ENCODE results near the gene ACO2. TPM values are rescaled to one million over a fixed set of nuclear protein-coding genes. Genes with fewer than 3 reads are reported as not detected.
A peak's percentile ranks its signal among the peaks of the same experiment; 100 is the strongest.

The ACO2 gene
- total and polyA plus RNA-seq, 2 of the 13 experiments (the other 11 are each of a cell fraction or from before 2014, with no cell fraction given) = 19.2 to 45.6 TPM

DNA sequence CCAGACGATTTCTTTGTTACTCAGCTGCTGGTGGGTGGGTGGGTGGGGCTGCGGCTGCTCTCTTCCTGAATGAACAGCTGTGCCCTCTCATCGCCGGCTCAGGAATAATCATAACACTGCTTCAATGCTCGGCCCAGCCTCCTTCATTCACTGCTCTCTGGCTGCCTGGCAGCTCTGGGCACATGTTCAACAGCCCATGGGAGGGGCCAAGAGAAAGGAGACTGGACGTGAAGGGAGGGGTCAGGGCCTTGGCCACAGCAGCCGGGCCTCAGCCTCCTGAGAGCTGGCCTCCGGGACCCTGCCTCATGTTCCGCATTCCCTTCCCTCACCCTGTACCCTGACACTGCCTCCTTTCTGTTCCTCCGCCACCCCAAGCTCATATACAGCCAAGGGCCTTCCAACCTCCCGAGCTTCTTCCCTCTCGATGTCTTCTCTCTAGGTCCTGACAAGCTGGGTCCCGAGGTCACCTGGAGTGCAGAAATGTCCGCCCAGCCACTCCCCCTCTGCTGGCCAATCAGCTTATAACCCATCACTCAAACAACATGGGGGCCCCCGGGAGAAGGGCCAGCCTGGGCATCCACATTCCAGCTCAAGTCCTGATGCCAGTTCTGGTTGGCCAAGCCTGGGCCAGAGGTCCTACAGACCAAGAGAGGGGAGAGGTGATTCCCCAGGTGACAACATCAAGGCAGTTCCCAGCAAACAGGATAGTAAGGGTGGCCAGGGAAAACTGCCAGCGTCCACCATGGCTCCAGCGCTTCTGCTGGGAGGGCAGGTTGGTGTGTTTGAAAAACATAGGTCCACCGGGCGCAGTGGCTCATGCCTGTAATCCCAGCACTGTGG lies 88.7 kb downstream of the ACO2 start (continued):
- TF ChIP-seq TFAP4 (IDR thresholded peaks at IDR 0.05; ENCODE audit: borderline replicate concordance, low read depth) (peak; percentile 7; the same call in 1 of the 2 replicates), ZNF274 (CRISPR knock-in tag; IDR thresholded peaks at IDR 0.05) (peak; percentile 67; the same call in 1 of the 2 replicates), ZNF446 (CRISPR knock-in tag; IDR thresholded peaks at IDR 0.05) (no peak), SAP130 (CRISPR knock-in tag; IDR thresholded peaks at IDR 0.05; ENCODE audit: low read depth) (0 out of 2 replicates have a peak, but pooled peaks have one; percentile 25), TARDBP (CRISPR knock-in tag; IDR thresholded peaks at IDR 0.05) (no peak), ZNF180 (CRISPR knock-in tag; IDR thresholded peaks at IDR 0.05; ENCODE audit: borderline replicate concordance, low read depth) (no peak), SOX6 (IDR thresholded peaks at IDR 0.05) (no peak), SOX6 (CRISPR knock-in tag; IDR thresholded peaks at IDR 0.05) (peak; percentile 32; the same call in 1 of the 2 replicates), KAT8 (CRISPR knock-in tag; IDR thresholded peaks at IDR 0.05) (peak; percentile 16; the same call in 1 of the 2 replicates), NFYC (CRISPR knock-in tag; IDR thresholded peaks at IDR 0.05) (peak; percentile 69), TBP (CRISPR knock-in tag; IDR thresholded peaks at IDR 0.05) (no peak), KDM1A (CRISPR knock-in tag; IDR thresholded peaks at IDR 0.05) (peak; percentile 9; the same call in 1 of the 2 replicates), ZSCAN29 (CRISPR knock-in tag; conservative IDR thresholded peaks at IDR 0.05) (no peak), MATR3 (CRISPR knock-in tag; IDR thresholded peaks at IDR 0.05) (no peak), EP300 (IDR thresholded peaks at IDR 0.05; ENCODE audit: low read depth in 2 of 2, low read length in 2 of 2) (0 out of 4 replicates have a peak, but pooled peaks of 1 of the 2 experiments have one; percentile 26), EP300 (CRISPR knock-in tag; IDR thresholded peaks at IDR 0.05; ENCODE audit: borderline replicate concordance) (no peak)
- TF ChIP-seq, protein P1, sequence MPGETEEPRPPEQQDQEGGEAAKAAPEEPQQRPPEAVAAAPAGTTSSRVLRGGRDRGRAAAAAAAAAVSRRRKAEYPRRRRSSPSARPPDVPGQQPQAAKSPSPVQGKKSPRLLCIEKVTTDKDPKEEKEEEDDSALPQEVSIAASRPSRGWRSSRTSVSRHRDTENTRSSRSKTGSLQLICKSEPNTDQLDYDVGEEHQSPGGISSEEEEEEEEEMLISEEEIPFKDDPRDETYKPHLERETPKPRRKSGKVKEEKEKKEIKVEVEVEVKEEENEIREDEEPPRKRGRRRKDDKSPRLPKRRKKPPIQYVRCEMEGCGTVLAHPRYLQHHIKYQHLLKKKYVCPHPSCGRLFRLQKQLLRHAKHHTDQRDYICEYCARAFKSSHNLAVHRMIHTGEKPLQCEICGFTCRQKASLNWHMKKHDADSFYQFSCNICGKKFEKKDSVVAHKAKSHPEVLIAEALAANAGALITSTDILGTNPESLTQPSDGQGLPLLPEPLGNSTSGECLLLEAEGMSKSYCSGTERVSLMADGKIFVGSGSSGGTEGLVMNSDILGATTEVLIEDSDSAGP (CRISPR knock-in tag; IDR thresholded peaks at IDR 0.05; ENCODE audit: borderline replicate concordance) = 0 out of 2 replicates have a peak, but pooled peaks have one; percentile 32
- TF ChIP-seq, protein P2, sequence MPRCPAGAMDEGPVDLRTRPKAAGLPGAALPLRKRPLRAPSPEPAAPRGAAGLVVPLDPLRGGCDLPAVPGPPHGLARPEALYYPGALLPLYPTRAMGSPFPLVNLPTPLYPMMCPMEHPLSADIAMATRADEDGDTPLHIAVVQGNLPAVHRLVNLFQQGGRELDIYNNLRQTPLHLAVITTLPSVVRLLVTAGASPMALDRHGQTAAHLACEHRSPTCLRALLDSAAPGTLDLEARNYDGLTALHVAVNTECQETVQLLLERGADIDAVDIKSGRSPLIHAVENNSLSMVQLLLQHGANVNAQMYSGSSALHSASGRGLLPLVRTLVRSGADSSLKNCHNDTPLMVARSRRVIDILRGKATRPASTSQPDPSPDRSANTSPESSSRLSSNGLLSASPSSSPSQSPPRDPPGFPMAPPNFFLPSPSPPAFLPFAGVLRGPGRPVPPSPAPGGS (CRISPR knock-in tag; IDR thresholded peaks at IDR 0.05) = peak; percentile 69; the same call in 1 of the 2 replicates
- TF ChIP-seq, protein P3, sequence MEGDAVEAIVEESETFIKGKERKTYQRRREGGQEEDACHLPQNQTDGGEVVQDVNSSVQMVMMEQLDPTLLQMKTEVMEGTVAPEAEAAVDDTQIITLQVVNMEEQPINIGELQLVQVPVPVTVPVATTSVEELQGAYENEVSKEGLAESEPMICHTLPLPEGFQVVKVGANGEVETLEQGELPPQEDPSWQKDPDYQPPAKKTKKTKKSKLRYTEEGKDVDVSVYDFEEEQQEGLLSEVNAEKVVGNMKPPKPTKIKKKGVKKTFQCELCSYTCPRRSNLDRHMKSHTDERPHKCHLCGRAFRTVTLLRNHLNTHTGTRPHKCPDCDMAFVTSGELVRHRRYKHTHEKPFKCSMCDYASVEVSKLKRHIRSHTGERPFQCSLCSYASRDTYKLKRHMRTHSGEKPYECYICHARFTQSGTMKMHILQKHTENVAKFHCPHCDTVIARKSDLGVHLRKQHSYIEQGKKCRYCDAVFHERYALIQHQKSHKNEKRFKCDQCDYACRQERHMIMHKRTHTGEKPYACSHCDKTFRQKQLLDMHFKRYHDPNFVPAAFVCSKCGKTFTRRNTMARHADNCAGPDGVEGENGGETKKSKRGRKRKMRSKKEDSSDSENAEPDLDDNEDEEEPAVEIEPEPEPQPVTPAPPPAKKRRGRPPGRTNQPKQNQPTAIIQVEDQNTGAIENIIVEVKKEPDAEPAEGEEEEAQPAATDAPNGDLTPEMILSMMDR (CRISPR knock-in tag; IDR thresholded peaks at IDR 0.05) = 0 out of 2 replicates have a peak, but pooled peaks have one; percentile 10

All from HepG2 (cell line).